K562 (cell line): ENCODE data around the gene HSD17B8. TPM values are rescaled to one million over a fixed set of nuclear protein-coding genes. Genes with fewer than 3 reads are reported as not detected.

Experiments
- BMI1 ChIP-seq: fragments of 150-350 bp; IDR thresholded peaks from 2 replicates; pipeline ENCODE4 v1.6.1; 2014; ENCODE audit warnings: low read length
- CBX8 ChIP-seq: fragments of 200-600 bp; sonication (generic); IDR thresholded peaks from 2 replicates; pipeline ENCODE4 v1.6.1; 2012; ENCODE audit warnings: borderline replicate concordance, mixed run types, low read depth, mild to moderate bottlenecking, moderate library complexity, mixed read lengths, low read length, control low read depth, inconsistent platforms; ENCODE audit not compliant: poor library complexity, severe bottlenecking; ENCODE audit errors: extremely low read depth
- FIP1L1 ChIP-seq: fragments of 200-400 bp; formaldehyde crosslinking; IDR thresholded peaks from 2 replicates; pipeline ENCODE4 v1.6.1; 2018; ENCODE audit warnings: mild to moderate bottlenecking, low read depth, low read length; ENCODE audit not compliant: poor library complexity, severe bottlenecking
- HNRNPK ChIP-seq: fragments of 200-400 bp; formaldehyde crosslinking; IDR thresholded peaks from one replicate; pipeline ENCODE4 v1.6.1; 2018; ENCODE audit warnings: mild to moderate bottlenecking, low read depth, low read length; ENCODE audit not compliant: poor library complexity, severe bottlenecking
- MCM5 ChIP-seq: fragments of 450-650 bp; IDR thresholded peaks from 2 replicates; pipeline ENCODE4 v1.6.1; 2016; ENCODE audit warnings: low read depth
- NCOR1 ChIP-seq: fragments of 450-650 bp; IDR thresholded peaks from 2 replicates; pipeline ENCODE4 v1.6.1; 2016; ENCODE audit warnings: mild to moderate bottlenecking, moderate library complexity
- NRF1 ChIP-seq, 2 experiments: fragments of 450-650 bp; IDR thresholded peaks in 1 of 2; conservative IDR thresholded peaks in 1 of 2; 2 replicates each; pipeline ENCODE4 v1.6.1; 2014; ENCODE audit warnings: mild to moderate bottlenecking in 2 of 2
- RBFOX2 ChIP-seq: fragments of 200-400 bp; formaldehyde crosslinking; IDR thresholded peaks from 2 replicates; pipeline ENCODE4 v1.6.1; 2017; ENCODE audit warnings: low read depth, mild to moderate bottlenecking, low read length, moderate library complexity
- RHOXF2B ChIP-seq: fragments of 250-450 bp; sonication (Bioruptor Pico); conservative IDR thresholded peaks from 2 replicates; pipeline ENCODE4 v1.5.1; 2021
- SIX5 ChIP-seq, 2 experiments: IDR thresholded peaks; 2 replicates each; pipeline ENCODE4 v1.6.1; 2011; ENCODE audit warnings: low read length in 2 of 2, borderline replicate concordance in 1 of 2, low read depth in 1 of 2, mild to moderate bottlenecking in 1 of 2, moderate library complexity in 1 of 2; ENCODE audit not compliant: insufficient read depth in 1 of 2
- SOX6 ChIP-seq: fragments of 450-650 bp; IDR thresholded peaks from 2 replicates; pipeline ENCODE4 v1.6.1; 2014; ENCODE audit warnings: mild to moderate bottlenecking
- TAF15 ChIP-seq: fragments of 200-400 bp; formaldehyde crosslinking; IDR thresholded peaks from 2 replicates; pipeline ENCODE4 v1.6.1; 2017; ENCODE audit warnings: mild to moderate bottlenecking, low read depth, low read length, moderate library complexity
- ZNF57 ChIP-seq: fragments of 450-650 bp; formaldehyde crosslinking; IDR thresholded peaks from 2 replicates; pipeline ENCODE4 v1.4.0; 2020; ENCODE audit warnings: mild to moderate bottlenecking, moderate library complexity
- polyA plus RNA-seq, 8 experiments: library from polyadenylated mRNA; depleted of rRNA in 4 of 8; stranded (reverse) in 5 of 8; unstranded in 3 of 8; fragments of >200 nt; fragmentation: Nextera tagmentation in 2 of 8; fragmentation: Illumina TruSeq in 1 of 8; extraction: Ambion mirVana in 2 of 8; extraction: Trizol in 1 of 8; gene quantifications; 2 replicates each; pipeline versions ENCODE4 v1.2.1 to v1.2.3, GENCODE V29; 2011 to 2014; ENCODE audit warnings: inconsistent platforms in 1 of 8, missing spikeins in 1 of 8
- total RNA-seq, 7 experiments: library from RNA; depleted of rRNA in 6 of 7; stranded (reverse); fragments of >200 nt in 6 of 7; fragmentation: Illumina TruSeq in 2 of 7; extraction: Trizol in 2 of 7; gene quantifications; 2 replicates each; pipeline versions ENCODE4 v1.2.1 to v1.2.3, GENCODE V29; 2011 to 2021; ENCODE audit warnings: low replicate concordance in 1 of 7
- TF ChIP-seq, protein P1 (sequence below): fragments of 250-450 bp; sonication (Bioruptor Pico); IDR thresholded peaks from 2 replicates; pipeline ENCODE4 v1.8.0; 2022; ENCODE audit warnings: moderate library complexity, mild to moderate bottlenecking, inconsistent platforms
- TF ChIP-seq, protein P2 (sequence below): fragments of 450-650 bp; IDR thresholded peaks from one replicate; pipeline ENCODE4 v1.6.1; 2018; ENCODE audit warnings: mild to moderate bottlenecking, moderate library complexity; ENCODE audit not compliant: partially characterized antibody
- TF ChIP-seq, protein P3 (sequence below), 3 experiments: IDR thresholded peaks in 2 of 3; conservative IDR thresholded peaks in 1 of 3; 2 replicates each; pipeline ENCODE4 v1.5.1; 2011 to 2012; ENCODE audit warnings: low read length in 3 of 3, mild to moderate bottlenecking in 3 of 3, control low read depth in 2 of 3, improper control_type of control experiment in 1 of 3, inconsistent platforms in 1 of 3, low read depth in 1 of 3, mixed read lengths in 1 of 3, moderate library complexity in 1 of 3; ENCODE audit not compliant: insufficient read depth in 2 of 3
- TF ChIP-seq, protein P4 (sequence below), 3 experiments: fragments of 200-800 bp in 1 of 3; sonication (Bioruptor generic) in 1 of 3; sonication (generic) in 1 of 3; formaldehyde crosslinking in 1 of 3; IDR thresholded peaks; 2 replicates each; pipeline versions ENCODE4 v1.6.1 to v1.8.0; 2016 to 2022; ENCODE audit warnings: mild to moderate bottlenecking in 2 of 3, missing compliant biosample characterization in 2 of 3, missing genetic modification characterization in 2 of 3, missing genetic modification reagents in 1 of 3
- TF ChIP-seq, protein P5 (sequence below): sonication (generic); formaldehyde crosslinking; IDR thresholded peaks from 2 replicates; pipeline ENCODE4 v1.8.1; 2022; ENCODE audit warnings: missing genetic modification reagents

Gene HSD17B8
- total and polyA plus RNA-seq, 9 of the 15 experiments (the other 6 are each of a cell fraction or from before 2014, with no cell fraction given), result 3.7 to 35.2 (median 14.2) TPM

DNA sequence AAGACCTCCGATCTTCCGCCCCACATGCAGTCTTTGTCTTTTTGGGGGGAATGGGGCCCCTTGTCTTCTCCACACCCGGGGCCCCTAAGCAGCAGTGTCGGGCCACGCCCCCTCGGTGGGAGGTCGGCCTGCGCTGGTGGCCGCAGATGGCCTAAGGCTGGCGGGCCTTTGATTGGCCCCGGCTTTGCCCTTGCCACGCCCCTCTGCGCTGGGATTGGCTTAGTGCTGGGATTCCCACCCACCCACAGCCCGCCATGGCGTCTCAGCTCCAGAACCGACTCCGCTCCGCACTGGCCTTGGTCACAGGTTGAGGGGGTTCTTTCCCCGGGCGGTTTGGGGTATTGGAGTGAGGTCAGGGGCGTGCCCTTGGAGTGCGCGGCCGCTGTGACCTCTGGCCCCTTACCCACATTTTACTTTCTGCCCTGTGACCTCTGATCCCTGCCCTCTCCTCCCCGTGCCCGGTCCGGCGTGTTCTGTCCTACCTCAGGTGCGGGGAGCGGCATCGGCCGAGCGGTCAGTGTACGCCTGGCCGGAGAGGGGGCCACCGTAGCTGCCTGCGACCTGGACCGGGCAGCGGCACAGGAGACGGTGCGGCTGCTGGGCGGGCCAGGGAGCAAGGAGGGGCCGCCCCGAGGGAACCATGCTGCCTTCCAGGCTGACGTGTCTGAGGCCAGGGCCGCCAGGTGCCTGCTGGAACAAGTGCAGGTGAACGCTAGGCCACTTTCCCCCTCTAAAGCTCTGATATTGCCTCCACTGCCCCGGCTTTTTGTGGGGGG, at the start of gene HSD17B8 (continued):
- no peak for TF ChIP-seq CBX8
- no peak for TF ChIP-seq MCM5
- TF ChIP-seq, protein P1, sequence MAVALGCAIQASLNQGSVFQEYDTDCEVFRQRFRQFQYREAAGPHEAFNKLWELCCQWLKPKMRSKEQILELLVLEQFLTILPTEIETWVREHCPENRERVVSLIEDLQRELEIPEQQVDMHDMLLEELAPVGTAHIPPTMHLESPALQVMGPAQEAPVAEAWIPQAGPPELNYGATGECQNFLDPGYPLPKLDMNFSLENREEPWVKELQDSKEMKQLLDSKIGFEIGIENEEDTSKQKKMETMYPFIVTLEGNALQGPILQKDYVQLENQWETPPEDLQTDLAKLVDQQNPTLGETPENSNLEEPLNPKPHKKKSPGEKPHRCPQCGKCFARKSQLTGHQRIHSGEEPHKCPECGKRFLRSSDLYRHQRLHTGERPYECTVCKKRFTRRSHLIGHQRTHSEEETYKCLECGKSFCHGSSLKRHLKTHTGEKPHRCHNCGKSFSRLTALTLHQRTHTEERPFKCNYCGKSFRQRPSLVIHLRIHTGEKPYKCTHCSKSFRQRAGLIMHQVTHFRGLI (CRISPR knock-in tag), result no peak
- peak; percentile 85 to 86 for TF ChIP-seq NRF1 (conservative IDR thresholded peaks at IDR 0.05 in 1 of 2, IDR thresholded peaks at IDR 0.05 in 1 of 2)
- TF ChIP-seq, protein P2, sequence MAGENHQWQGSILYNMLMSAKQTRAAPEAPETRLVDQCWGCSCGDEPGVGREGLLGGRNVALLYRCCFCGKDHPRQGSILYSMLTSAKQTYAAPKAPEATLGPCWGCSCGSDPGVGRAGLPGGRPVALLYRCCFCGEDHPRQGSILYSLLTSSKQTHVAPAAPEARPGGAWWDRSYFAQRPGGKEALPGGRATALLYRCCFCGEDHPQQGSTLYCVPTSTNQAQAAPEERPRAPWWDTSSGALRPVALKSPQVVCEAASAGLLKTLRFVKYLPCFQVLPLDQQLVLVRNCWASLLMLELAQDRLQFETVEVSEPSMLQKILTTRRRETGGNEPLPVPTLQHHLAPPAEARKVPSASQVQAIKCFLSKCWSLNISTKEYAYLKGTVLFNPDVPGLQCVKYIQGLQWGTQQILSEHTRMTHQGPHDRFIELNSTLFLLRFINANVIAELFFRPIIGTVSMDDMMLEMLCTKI, result no peak
- TF ChIP-seq SIX5 (IDR thresholded peaks at IDR 0.05; ENCODE audit: borderline replicate concordance in 1 of 2, insufficient read depth in 1 of 2, low read depth in 1 of 2, low read length in 2 of 2), result no peak
- TF ChIP-seq, protein P3, sequence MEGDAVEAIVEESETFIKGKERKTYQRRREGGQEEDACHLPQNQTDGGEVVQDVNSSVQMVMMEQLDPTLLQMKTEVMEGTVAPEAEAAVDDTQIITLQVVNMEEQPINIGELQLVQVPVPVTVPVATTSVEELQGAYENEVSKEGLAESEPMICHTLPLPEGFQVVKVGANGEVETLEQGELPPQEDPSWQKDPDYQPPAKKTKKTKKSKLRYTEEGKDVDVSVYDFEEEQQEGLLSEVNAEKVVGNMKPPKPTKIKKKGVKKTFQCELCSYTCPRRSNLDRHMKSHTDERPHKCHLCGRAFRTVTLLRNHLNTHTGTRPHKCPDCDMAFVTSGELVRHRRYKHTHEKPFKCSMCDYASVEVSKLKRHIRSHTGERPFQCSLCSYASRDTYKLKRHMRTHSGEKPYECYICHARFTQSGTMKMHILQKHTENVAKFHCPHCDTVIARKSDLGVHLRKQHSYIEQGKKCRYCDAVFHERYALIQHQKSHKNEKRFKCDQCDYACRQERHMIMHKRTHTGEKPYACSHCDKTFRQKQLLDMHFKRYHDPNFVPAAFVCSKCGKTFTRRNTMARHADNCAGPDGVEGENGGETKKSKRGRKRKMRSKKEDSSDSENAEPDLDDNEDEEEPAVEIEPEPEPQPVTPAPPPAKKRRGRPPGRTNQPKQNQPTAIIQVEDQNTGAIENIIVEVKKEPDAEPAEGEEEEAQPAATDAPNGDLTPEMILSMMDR (IDR thresholded peaks at IDR 0.05 in 2 of 3, conservative IDR thresholded peaks at IDR 0.05 in 1 of 3; ENCODE audit: insufficient read depth in 2 of 3, low read depth in 1 of 3, low read length in 3 of 3), result no peak
- TF ChIP-seq, protein P4, sequence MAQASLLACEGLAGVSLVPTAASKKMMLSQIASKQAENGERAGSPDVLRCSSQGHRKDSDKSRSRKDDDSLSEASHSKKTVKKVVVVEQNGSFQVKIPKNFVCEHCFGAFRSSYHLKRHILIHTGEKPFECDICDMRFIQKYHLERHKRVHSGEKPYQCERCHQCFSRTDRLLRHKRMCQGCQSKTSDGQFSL (CRISPR knock-in tag; IDR thresholded peaks at IDR 0.05), result no peak
- TF ChIP-seq, protein P4 (tag; IDR thresholded peaks at IDR 0.05), result 0 out of 4 replicates have a peak, but pooled peaks of 1 of the 2 experiments have one; percentile 14
- TF ChIP-seq RHOXF2B (CRISPR knock-in tag), result no peak; the same call in 1 of the 2 replicates
- TF ChIP-seq BMI1, result no peak
- TF ChIP-seq, protein P5, sequence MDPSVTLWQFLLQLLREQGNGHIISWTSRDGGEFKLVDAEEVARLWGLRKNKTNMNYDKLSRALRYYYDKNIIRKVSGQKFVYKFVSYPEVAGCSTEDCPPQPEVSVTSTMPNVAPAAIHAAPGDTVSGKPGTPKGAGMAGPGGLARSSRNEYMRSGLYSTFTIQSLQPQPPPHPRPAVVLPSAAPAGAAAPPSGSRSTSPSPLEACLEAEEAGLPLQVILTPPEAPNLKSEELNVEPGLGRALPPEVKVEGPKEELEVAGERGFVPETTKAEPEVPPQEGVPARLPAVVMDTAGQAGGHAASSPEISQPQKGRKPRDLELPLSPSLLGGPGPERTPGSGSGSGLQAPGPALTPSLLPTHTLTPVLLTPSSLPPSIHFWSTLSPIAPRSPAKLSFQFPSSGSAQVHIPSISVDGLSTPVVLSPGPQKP, result no peak
- TF ChIP-seq TAF15, result 0 out of 2 replicates have a peak, but pooled peaks have one; percentile 67
- peak; percentile 89 for TF ChIP-seq RBFOX2
- no peak; the same call in 1 of the 2 replicates for TF ChIP-seq NCOR1
- peak; percentile 68 for TF ChIP-seq FIP1L1
- TF ChIP-seq SOX6, result no peak
- no peak for TF ChIP-seq HNRNPK
- no peak for TF ChIP-seq ZNF57 (CRISPR knock-in tag)
